GM06990 (cell line): ENCODE measurements around the gene MAP4.

ENCODE experiments used
- DNase-seq: peaks from one replicate; pipeline ENCODE4 v3.0.0-alpha.2; 2011; ENCODE audit not compliant: insufficient read length; ENCODE audit errors: extremely low read depth
- H3K27me3 ChIP-seq: replicated peaks from 2 replicates; pipeline ENCODE4 v1.6.0; 2011; ENCODE audit warnings: low read length; ENCODE audit not compliant: control insufficient read depth, insufficient read depth
- H3K36me3 ChIP-seq: 2 replicates; pipeline ENCODE4 v1.5.1; 2011; ENCODE audit warnings: low read length; ENCODE audit not compliant: control insufficient read depth, insufficient read depth
- H3K4me3 ChIP-seq: replicated peaks from 2 replicates; pipeline ENCODE4 v1.5.1; 2011; ENCODE audit warnings: low read depth, mild to moderate bottlenecking, control low read depth, low read length
- CTCF ChIP-seq: IDR thresholded peaks from 2 replicates; pipeline ENCODE4 v1.5.1; 2011; ENCODE audit warnings: low read length, control low read depth, mild to moderate bottlenecking, inconsistent platforms; ENCODE audit not compliant: insufficient read depth, poor library complexity, severe bottlenecking

Gene MAP4

GRCh38 chr3:48001991-48002390, 14.2 kb downstream of the MAP4 start:
- TF ChIP-seq CTCF: no peak

GRCh38 chr3:48000212-48000611, 16.0 kb downstream of the MAP4 start:
- no peak for DNase-seq
- H3K36me3 ChIP-seq: no peaks in the 10 kb centered on the region; the same call in 1 of the 2 replicates
- no peak for TF ChIP-seq CTCF
- no peaks in the 10 kb centered on the region for H3K27me3 ChIP-seq
- no peak overlapping the region for H3K4me3 ChIP-seq

More at GRCh38 chr3:48001991-48002390, 14.2 kb downstream of the MAP4 start:
- no peaks in the 10 kb centered on the region; the same call in 1 of the 2 replicates for H3K36me3 ChIP-seq
- no peaks in the 10 kb centered on the region for H3K27me3 ChIP-seq
- no peak for DNase-seq
- no peak overlapping the region for H3K4me3 ChIP-seq

- H3K36me3 ChIP-seq: peaks cover 2% of the 10 kb centered on the region; the same call in 1 of the 2 replicates
- no peak overlapping the region for H3K4me3 ChIP-seq
- DNase-seq: no peak
- no peaks in the 10 kb centered on the region for H3K27me3 ChIP-seq
- no peak for TF ChIP-seq CTCF
These were observed 19.8 kb downstream of the MAP4 start for GRCh38 chr3:47996440-47996839.

- no peak overlapping the region for H3K4me3 ChIP-seq
- no peak for TF ChIP-seq CTCF
- H3K27me3 ChIP-seq: no peaks in the 10 kb centered on the region
- no peak for DNase-seq
- peaks cover 4% of the 10 kb centered on the region for H3K36me3 ChIP-seq
These were observed 22.0 kb downstream of the MAP4 start for GRCh38 chr3:47994180-47994579.

- no peak for DNase-seq
- H3K36me3 ChIP-seq: peaks cover 4% of the 10 kb centered on the region
- H3K4me3 ChIP-seq: no peak overlapping the region
- no peak for TF ChIP-seq CTCF
- no peaks in the 10 kb centered on the region for H3K27me3 ChIP-seq
These were observed 24.9 kb downstream of the MAP4 start for GRCh38 chr3:47991341-47991740.

- Histone ChIP-seq H3K27me3 (no peaks in the 10 kb centered on the region), H3K36me3 (peaks cover 4% of the 10 kb centered on the region), H3K4me3 (no peak overlapping the region)
- TF ChIP-seq CTCF: peak; percentile 83
- peak; percentile 20 for DNase-seq
These were observed 26.2 kb downstream of the MAP4 start for GRCh38 chr3:47989981-47990440.
